ENCODE results near the gene OXSR1. TPM values are rescaled to one million over a fixed set of nuclear protein-coding genes. Genes with fewer than 3 reads are reported as not detected.

OXSR1 gene
- total and polyA plus RNA-seq, 10 of the 15 experiments (the other 5 are each of a cell fraction or from before 2014, with no cell fraction given), result 12.4 to 54.6 (median 35.7) TPM

DNA sequence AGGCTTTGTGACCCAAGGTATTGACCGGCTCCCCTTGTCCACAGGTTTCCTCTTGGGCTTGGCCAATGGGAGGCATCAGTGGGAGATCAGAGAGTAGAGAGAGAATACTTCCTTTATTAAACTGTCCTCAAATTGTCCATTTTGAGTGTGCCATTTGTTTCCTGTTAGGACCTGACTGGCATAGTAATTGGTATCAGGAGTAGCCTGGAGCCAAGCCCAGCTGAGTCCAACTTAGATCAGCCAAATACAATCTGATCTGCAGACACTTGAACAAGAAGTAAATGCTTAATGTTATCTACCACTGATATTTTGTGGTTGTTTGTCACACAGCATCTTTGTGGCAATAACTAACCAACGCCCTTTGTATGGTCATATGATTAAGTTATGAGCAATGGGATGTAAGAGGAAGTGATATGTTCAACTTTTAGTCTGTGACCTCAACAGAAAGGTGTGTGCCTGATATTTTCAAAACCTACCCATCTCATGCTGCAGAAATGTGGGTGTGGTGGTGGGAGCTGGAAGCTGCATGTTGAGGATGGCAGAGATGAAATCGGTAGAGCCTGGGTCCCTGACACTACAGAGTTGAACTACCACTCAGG lies 13.6 kb upstream of the OXSR1 start:
- H3K4me2 ChIP-seq (ENCODE audit: control insufficient read depth, insufficient read depth), result no peak overlapping the region
- H4K20me1 ChIP-seq (ENCODE audit: control insufficient read depth, insufficient read depth), result no peaks in the 10 kb centered on the region
- no peak overlapping the region; the same call in 1 of the 2 replicates for H2AFZ ChIP-seq (ENCODE audit: control insufficient read depth, low read depth, low read length)
- intact Hi-C loops (cut with micrococcal nuclease; ENCODE audit: unreplicated experiment) (no loop called here), in situ Hi-C loops (cut with MboI) (no loop called here)
- POLR2A ChIA-PET, result interaction anchor here (0.7 to 7.2 kb wide), 4 partner anchors 10 to 115 kb away, joined by 7 to 100 read pairs (median 30); partner anchors contain the start of genes ACAA1, MYD88 and OXSR1
- H3K4me3 ChIP-seq, result no peak overlapping the region
- peaks cover 7% of the 10 kb centered on the region; the same call in 1 of the 2 replicates for H3K4me1 ChIP-seq (ENCODE audit: control insufficient read depth, insufficient read depth, low read length)
- CTCF ChIA-PET, result interaction anchor here (1.5 to 6.8 kb wide), 2 partner anchors 13 to 43 kb away, joined by 3 to 55 read pairs; partner anchors contain the start of gene OXSR1
- no peak overlapping the region for H3K27ac ChIP-seq (ENCODE audit: control insufficient read depth, insufficient read depth)
- H3K9ac ChIP-seq (ENCODE audit: control insufficient read depth, insufficient read depth, low read length), result no peak overlapping the region
- SMC1A ChIA-PET (ENCODE audit: uncharacterized antibody, unreplicated experiment), result interaction anchor here (1.3 to 10.2 kb wide), 3 partner anchors 12 to 59 kb away, joined by 4 to 89 read pairs (median 64); partner anchors contain the start of genes ACAA1, MYD88 and OXSR1
- no peaks in the 10 kb centered on the region for H3K27me3 ChIP-seq (replicated peaks in 1 of 2; ENCODE audit: control insufficient read depth in 2 of 2, insufficient read depth in 2 of 2, low read length in 1 of 2)
- TF ChIP-seq RUNX3 (IDR thresholded peaks at IDR 0.05; ENCODE audit: low read length) (peak; percentile 33; the same call in 1 of the 2 replicates), SPI1 (IDR thresholded peaks at IDR 0.05; ENCODE audit: borderline replicate concordance, insufficient read depth, low read depth, low read length) (peak; percentile 70; the same call in 1 of the 2 replicates), RB1 (IDR thresholded peaks at IDR 0.05; ENCODE audit: borderline replicate concordance) (no peak)
- FAIRE-seq (no peak), DNase-seq (ENCODE audit: low read depth, low spot score) (no peak), ATAC-seq (peak; percentile 62)
- WGBS (ENCODE audit: insufficient coverage, insufficient replicate concordance, low lambda C conversion rate, missing lambda C conversion rate), result 64% methylated on average over 3 of the region's 3 CpGs
- RAD21 ChIA-PET (ENCODE audit: unreplicated experiment), result interaction anchor here (0.7 kb wide), 1 partner anchor 654 kb away, joined by 3 read pairs; no protein-coding TSS in a partner anchor
- peaks cover 4% of the 10 kb centered on the region; the same call in 1 of the 3 replicates for H3K9me3 ChIP-seq (replicated peaks; ENCODE audit: control insufficient read depth, insufficient read depth, low read length)
- H3K79me2 ChIP-seq (ENCODE audit: control insufficient read depth, insufficient read depth, low read length), result no peaks in the 10 kb centered on the region
- no TSS peak for BruUV-seq (replicated peaks)
- H3K36me3 ChIP-seq (ENCODE audit: control insufficient read depth in 2 of 2, insufficient read depth in 2 of 2, low read length in 1 of 2), result no peaks in the 10 kb centered on the region

- intact Hi-C loops (cut with micrococcal nuclease; ENCODE audit: unreplicated experiment) (no loop called here), in situ Hi-C loops (cut with MboI) (no loop called here)
- CTCF ChIA-PET, result interaction anchor here (1.4 to 6.8 kb wide), 4 partner anchors 13 to 59 kb away, joined by 3 to 55 read pairs (median 3); partner anchors contain the start of genes MYD88 and OXSR1
- no TSS peak for BruUV-seq (replicated peaks)
- H3K27ac ChIP-seq (ENCODE audit: control insufficient read depth, insufficient read depth), result no peak overlapping the region
- DNase-seq (ENCODE audit: low read depth, low spot score) (no peak), ATAC-seq (no peak), FAIRE-seq (no peak)
- no peak overlapping the region for H3K4me3 ChIP-seq
- RAD21 ChIA-PET (ENCODE audit: unreplicated experiment), result interaction anchor here (1.1 to 3.2 kb wide), 2 partner anchors 11 to 12 kb away, joined by 3 to 26 read pairs; partner anchors contain the start of gene OXSR1
- H3K4me1 ChIP-seq (ENCODE audit: control insufficient read depth, insufficient read depth, low read length), result peaks cover 7% of the 10 kb centered on the region; the same call in 1 of the 2 replicates
- H3K36me3 ChIP-seq (ENCODE audit: control insufficient read depth in 2 of 2, insufficient read depth in 2 of 2, low read length in 1 of 2), result no peaks in the 10 kb centered on the region
- H3K4me2 ChIP-seq (ENCODE audit: control insufficient read depth, insufficient read depth), result no peak overlapping the region
- 97% methylated on average over 2 of the region's 2 CpGs for WGBS (ENCODE audit: insufficient coverage, insufficient replicate concordance, low lambda C conversion rate, missing lambda C conversion rate)
- POLR2A ChIA-PET, result interaction anchor here (0.6 to 7.2 kb wide), 4 partner anchors 11 to 18 kb away, joined by 3 to 100 read pairs (median 30); partner anchors contain the start of genes ACAA1, MYD88 and OXSR1
- SMC1A ChIA-PET (ENCODE audit: uncharacterized antibody, unreplicated experiment), result interaction anchor here (1.3 to 10.2 kb wide), 3 partner anchors 12 to 58 kb away, joined by 4 to 89 read pairs (median 64); partner anchors contain the start of genes ACAA1, MYD88 and OXSR1
- no peaks in the 10 kb centered on the region for H3K79me2 ChIP-seq (ENCODE audit: control insufficient read depth, insufficient read depth, low read length)
- H3K9ac ChIP-seq (ENCODE audit: control insufficient read depth, insufficient read depth, low read length), result no peak overlapping the region
- no peaks in the 10 kb centered on the region for H4K20me1 ChIP-seq (ENCODE audit: control insufficient read depth, insufficient read depth)
- no peak overlapping the region for H2AFZ ChIP-seq (ENCODE audit: control insufficient read depth, low read depth, low read length)
- 0 out of 3 replicates have a peak, but pooled peaks cover under 1% of the 10 kb centered on the region for H3K9me3 ChIP-seq (replicated peaks; ENCODE audit: control insufficient read depth, insufficient read depth, low read length)
- no peaks in the 10 kb centered on the region for H3K27me3 ChIP-seq (replicated peaks in 1 of 2; ENCODE audit: control insufficient read depth in 2 of 2, insufficient read depth in 2 of 2, low read length in 1 of 2)
- TF ChIP-seq BMI1 (IDR thresholded peaks at IDR 0.05; ENCODE audit: borderline replicate concordance) (no peak), ZNF24 (IDR thresholded peaks at IDR 0.05) (no peak), ZSCAN29 (IDR thresholded peaks at IDR 0.05) (no peak), ATF3 (IDR thresholded peaks at IDR 0.05; ENCODE audit: borderline replicate concordance, extremely low read depth, low read depth, low read length) (no peak)
- TF ChIP-seq, protein P1, sequence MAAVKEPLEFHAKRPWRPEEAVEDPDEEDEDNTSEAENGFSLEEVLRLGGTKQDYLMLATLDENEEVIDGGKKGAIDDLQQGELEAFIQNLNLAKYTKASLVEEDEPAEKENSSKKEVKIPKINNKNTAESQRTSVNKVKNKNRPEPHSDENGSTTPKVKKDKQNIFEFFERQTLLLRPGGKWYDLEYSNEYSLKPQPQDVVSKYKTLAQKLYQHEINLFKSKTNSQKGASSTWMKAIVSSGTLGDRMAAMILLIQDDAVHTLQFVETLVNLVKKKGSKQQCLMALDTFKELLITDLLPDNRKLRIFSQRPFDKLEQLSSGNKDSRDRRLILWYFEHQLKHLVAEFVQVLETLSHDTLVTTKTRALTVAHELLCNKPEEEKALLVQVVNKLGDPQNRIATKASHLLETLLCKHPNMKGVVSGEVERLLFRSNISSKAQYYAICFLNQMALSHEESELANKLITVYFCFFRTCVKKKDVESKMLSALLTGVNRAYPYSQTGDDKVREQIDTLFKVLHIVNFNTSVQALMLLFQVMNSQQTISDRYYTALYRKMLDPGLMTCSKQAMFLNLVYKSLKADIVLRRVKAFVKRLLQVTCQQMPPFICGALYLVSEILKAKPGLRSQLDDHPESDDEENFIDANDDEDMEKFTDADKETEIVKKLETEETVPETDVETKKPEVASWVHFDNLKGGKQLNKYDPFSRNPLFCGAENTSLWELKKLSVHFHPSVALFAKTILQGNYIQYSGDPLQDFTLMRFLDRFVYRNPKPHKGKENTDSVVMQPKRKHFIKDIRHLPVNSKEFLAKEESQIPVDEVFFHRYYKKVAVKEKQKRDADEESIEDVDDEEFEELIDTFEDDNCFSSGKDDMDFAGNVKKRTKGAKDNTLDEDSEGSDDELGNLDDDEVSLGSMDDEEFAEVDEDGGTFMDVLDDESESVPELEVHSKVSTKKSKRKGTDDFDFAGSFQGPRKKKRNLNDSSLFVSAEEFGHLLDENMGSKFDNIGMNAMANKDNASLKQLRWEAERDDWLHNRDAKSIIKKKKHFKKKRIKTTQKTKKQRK (IDR thresholded peaks at IDR 0.05; ENCODE audit: low read depth, low read length), result no peak
- TF ChIP-seq, protein P2, sequence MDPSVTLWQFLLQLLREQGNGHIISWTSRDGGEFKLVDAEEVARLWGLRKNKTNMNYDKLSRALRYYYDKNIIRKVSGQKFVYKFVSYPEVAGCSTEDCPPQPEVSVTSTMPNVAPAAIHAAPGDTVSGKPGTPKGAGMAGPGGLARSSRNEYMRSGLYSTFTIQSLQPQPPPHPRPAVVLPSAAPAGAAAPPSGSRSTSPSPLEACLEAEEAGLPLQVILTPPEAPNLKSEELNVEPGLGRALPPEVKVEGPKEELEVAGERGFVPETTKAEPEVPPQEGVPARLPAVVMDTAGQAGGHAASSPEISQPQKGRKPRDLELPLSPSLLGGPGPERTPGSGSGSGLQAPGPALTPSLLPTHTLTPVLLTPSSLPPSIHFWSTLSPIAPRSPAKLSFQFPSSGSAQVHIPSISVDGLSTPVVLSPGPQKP (IDR thresholded peaks at IDR 0.05; ENCODE audit: low read depth, low read length), result no peak
Measured at GRCh38 chr3:38152609-38153008, 12.7 kb upstream of the OXSR1 start.

All from GM12878 (cell line).